OCI-LY7 (cell line): ENCODE measurements around the gene SCN8A.

Source experiments
- EZH2phosphoT487 ChIP-seq: fragments of 200-600 bp; sonication (generic); IDR thresholded peaks from 2 replicates; pipeline ENCODE4 v1.6.1; 2018; ENCODE audit warnings: low read depth, borderline replicate concordance, mild to moderate bottlenecking, mixed run types, antibody characterized with exemption, low read length, moderate library complexity, mixed read lengths
- TF ChIP-seq, protein P1 (sequence below): fragments of 200-600 bp; sonication (generic); conservative IDR thresholded peaks from 2 replicates; pipeline ENCODE4 v1.5.1; 2014; ENCODE audit warnings: mild to moderate bottlenecking, antibody characterized with exemption, low read length, moderate library complexity, mixed read lengths

- TF ChIP-seq, protein P1, sequence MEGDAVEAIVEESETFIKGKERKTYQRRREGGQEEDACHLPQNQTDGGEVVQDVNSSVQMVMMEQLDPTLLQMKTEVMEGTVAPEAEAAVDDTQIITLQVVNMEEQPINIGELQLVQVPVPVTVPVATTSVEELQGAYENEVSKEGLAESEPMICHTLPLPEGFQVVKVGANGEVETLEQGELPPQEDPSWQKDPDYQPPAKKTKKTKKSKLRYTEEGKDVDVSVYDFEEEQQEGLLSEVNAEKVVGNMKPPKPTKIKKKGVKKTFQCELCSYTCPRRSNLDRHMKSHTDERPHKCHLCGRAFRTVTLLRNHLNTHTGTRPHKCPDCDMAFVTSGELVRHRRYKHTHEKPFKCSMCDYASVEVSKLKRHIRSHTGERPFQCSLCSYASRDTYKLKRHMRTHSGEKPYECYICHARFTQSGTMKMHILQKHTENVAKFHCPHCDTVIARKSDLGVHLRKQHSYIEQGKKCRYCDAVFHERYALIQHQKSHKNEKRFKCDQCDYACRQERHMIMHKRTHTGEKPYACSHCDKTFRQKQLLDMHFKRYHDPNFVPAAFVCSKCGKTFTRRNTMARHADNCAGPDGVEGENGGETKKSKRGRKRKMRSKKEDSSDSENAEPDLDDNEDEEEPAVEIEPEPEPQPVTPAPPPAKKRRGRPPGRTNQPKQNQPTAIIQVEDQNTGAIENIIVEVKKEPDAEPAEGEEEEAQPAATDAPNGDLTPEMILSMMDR = no peak
- TF ChIP-seq EZH2phosphoT487 = no peak
Observed at GRCh38 chr12:51700887-51701286, 109.9 kb downstream of the SCN8A start.
